Mesenchymal stem cell (in vitro differentiated cells and primary cell): Measurements from ENCODE around the gene LSM14A.
"Not testable (repeated sequence)": the region's sequence is repeated elsewhere in the genome, so short reads cannot be mapped to it uniquely, and the experiment has no call there.

Experiments
- DNase-seq: peaks from one replicate; pipeline ENCODE4 v3.0.0-alpha.2; 2013
- H2AFZ ChIP-seq: one replicate; pipeline ENCODE4 v1.6.1; 2013; ENCODE audit warnings: low read depth, mild to moderate bottlenecking, control low read depth, inconsistent platforms, low read length, moderate library complexity
- H2AK5ac ChIP-seq: 2 replicates; pipeline ENCODE4 v1.6.1; 2013; ENCODE audit warnings: low read length, moderate library complexity, mild to moderate bottlenecking, inconsistent platforms; ENCODE audit not compliant: severe bottlenecking
- H2BK120ac ChIP-seq: one replicate; pipeline ENCODE4 v1.6.1; 2013; ENCODE audit warnings: low read depth, mild to moderate bottlenecking, inconsistent platforms, low read length, moderate library complexity
- H2BK12ac ChIP-seq, 2 experiments: one replicate each; pipeline ENCODE4 v1.6.1; 2013; ENCODE audit warnings: inconsistent platforms in 2 of 2, low read length in 2 of 2, mild to moderate bottlenecking in 2 of 2, moderate library complexity in 2 of 2, control low read depth in 1 of 2
- H2BK15ac ChIP-seq: one replicate; pipeline ENCODE4 v1.6.1; 2013; ENCODE audit warnings: mild to moderate bottlenecking, low read depth, inconsistent platforms; ENCODE audit not compliant: poor library complexity, severe bottlenecking
- H2BK5ac ChIP-seq: 2 replicates; pipeline ENCODE4 v1.6.1; 2013; ENCODE audit warnings: low read depth, mild to moderate bottlenecking, low read length, control low read depth, inconsistent platforms; ENCODE audit not compliant: poor library complexity, severe bottlenecking
- H3K14ac ChIP-seq, 2 experiments: one replicate each; pipeline ENCODE4 v1.6.1; 2013; ENCODE audit warnings: inconsistent platforms in 2 of 2, low read length in 2 of 2, control low read depth in 1 of 2, mild to moderate bottlenecking in 1 of 2, moderate library complexity in 1 of 2
- H3K18ac ChIP-seq, 2 experiments: one replicate each; pipeline ENCODE4 v1.6.1; 2013; ENCODE audit warnings: inconsistent platforms in 2 of 2, low read length in 2 of 2, control low read depth in 1 of 2, low read depth in 1 of 2, mild to moderate bottlenecking in 1 of 2
- H3K23ac ChIP-seq, 2 experiments: one replicate each; pipeline ENCODE4 v1.6.1; 2013; ENCODE audit warnings: inconsistent platforms in 2 of 2, low read length in 2 of 2, mild to moderate bottlenecking in 2 of 2, moderate library complexity in 2 of 2, control low read depth in 1 of 2
- H3K27ac ChIP-seq: 2 replicates; pipeline ENCODE4 v1.5.1; 2013; ENCODE audit warnings: mild to moderate bottlenecking, moderate library complexity, low read length, control low read depth, inconsistent platforms; ENCODE audit not compliant: poor library complexity, severe bottlenecking
- H3K27me3 ChIP-seq, 2 experiments: 2 replicates each; pipeline versions ENCODE4 v1.6.1 to v1.7.0; 2013; ENCODE audit warnings: low read length in 2 of 2, mild to moderate bottlenecking in 2 of 2, moderate library complexity in 2 of 2, control low read depth in 1 of 2, inconsistent platforms in 1 of 2; ENCODE audit not compliant: control insufficient read depth in 1 of 2, insufficient read depth in 1 of 2
- H3K36me3 ChIP-seq, 2 experiments: 2 replicates each; pipeline versions ENCODE4 v1.6.1 to v1.7.0; 2013; ENCODE audit warnings: low read length in 2 of 2, control low read depth in 1 of 2, inconsistent platforms in 1 of 2, low read depth in 1 of 2, mild to moderate bottlenecking in 1 of 2; ENCODE audit not compliant: insufficient read depth in 2 of 2, control insufficient read depth in 1 of 2
- H3K4ac ChIP-seq, 2 experiments: one replicate each; pipeline ENCODE4 v1.6.1; 2013; ENCODE audit warnings: inconsistent platforms in 2 of 2, low read length in 2 of 2, mild to moderate bottlenecking in 2 of 2, moderate library complexity in 2 of 2, control low read depth in 1 of 2, low read depth in 1 of 2
- H3K4me1 ChIP-seq: 2 replicates; pipeline ENCODE4 v1.6.1; 2013; ENCODE audit warnings: low read depth, low read length, control low read depth; ENCODE audit not compliant: control insufficient read depth, insufficient read depth
- H3K4me2 ChIP-seq: 2 replicates; pipeline ENCODE4 v1.6.1; 2013; ENCODE audit warnings: low read length, mild to moderate bottlenecking, inconsistent platforms; ENCODE audit not compliant: poor library complexity, severe bottlenecking
- H3K4me3 ChIP-seq, 2 experiments: 2 replicates each; pipeline versions ENCODE4 v1.5.1 to v1.7.0; 2013; ENCODE audit warnings: low read length in 2 of 2, mild to moderate bottlenecking in 2 of 2, control low read depth in 1 of 2, low read depth in 1 of 2; ENCODE audit not compliant: insufficient read depth in 1 of 2
- H3K79me1 ChIP-seq: replicated peaks from 2 replicates; pipeline ENCODE4 v1.6.1; 2013; ENCODE audit warnings: mild to moderate bottlenecking, control low read depth, low read length, inconsistent platforms; ENCODE audit not compliant: poor library complexity, severe bottlenecking
- H3K9ac ChIP-seq: 2 replicates; pipeline ENCODE4 v1.7.0; 2013; ENCODE audit warnings: mild to moderate bottlenecking, low read length, moderate library complexity
- H3K9me3 ChIP-seq: 2 replicates; pipeline ENCODE4 v1.7.0; 2013; ENCODE audit warnings: mild to moderate bottlenecking, low read length; ENCODE audit not compliant: control insufficient read depth
- H4K8ac ChIP-seq: one replicate; pipeline ENCODE4 v1.6.1; 2013; ENCODE audit warnings: inconsistent platforms, mild to moderate bottlenecking, low read length, moderate library complexity
- H4K91ac ChIP-seq: one replicate; pipeline ENCODE4 v1.6.1; 2013; ENCODE audit warnings: mild to moderate bottlenecking, low read length, inconsistent platforms
- WGBS: methylation state at CpG from one replicate; pipeline ENCODE4 v1.1.7; 2013; ENCODE audit warnings: mixed read lengths; 5-methylcytosine and 5-hydroxymethylcytosine counted together

The LSM14A gene

DNA sequence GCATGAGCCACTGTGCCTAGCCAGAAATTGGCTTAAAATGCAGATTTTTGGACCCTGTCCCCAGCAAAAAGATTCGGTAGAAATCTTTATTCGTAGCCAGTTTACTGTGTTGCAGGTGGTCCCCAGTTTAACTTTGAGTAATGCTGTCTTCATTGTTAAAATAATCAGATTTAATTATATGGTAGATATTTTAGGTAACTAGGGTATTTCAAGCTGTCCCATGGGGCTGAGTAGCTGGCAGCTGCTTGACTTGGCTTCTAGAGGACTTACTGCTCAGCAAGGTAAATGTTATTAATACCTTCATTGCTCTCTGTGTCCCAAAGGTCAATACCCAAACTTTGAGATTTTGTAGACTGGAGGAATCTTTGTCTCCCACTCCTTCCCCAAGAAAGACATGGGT, 21.1 kb downstream of the LSM14A start:
- no peak overlapping the region for H2BK5ac ChIP-seq
- no peak overlapping the region for H3K4me2 ChIP-seq
- no peak overlapping the region for H3K4ac ChIP-seq
- H4K91ac ChIP-seq: no peak overlapping the region
- H3K27ac ChIP-seq: no peak overlapping the region
- no peak overlapping the region for H2BK12ac ChIP-seq
- no peak overlapping the region for H2AFZ ChIP-seq
- H3K9ac ChIP-seq: no peak overlapping the region
- peaks cover 20 to 41% of the 10 kb centered on the region in 2 experiments for H3K36me3 ChIP-seq
- peaks cover 4% of the 10 kb centered on the region for H3K4me1 ChIP-seq
- H3K18ac ChIP-seq: no peak overlapping the region
- no peak overlapping the region for H2AK5ac ChIP-seq
- H3K79me1 ChIP-seq: peaks cover 7% of the 10 kb centered on the region
- H4K8ac ChIP-seq: no peak overlapping the region
- no peak for DNase-seq
- no peak overlapping the region for H2BK15ac ChIP-seq
- no peaks in the 10 kb centered on the region for H3K9me3 ChIP-seq
- H2BK120ac ChIP-seq: no peak overlapping the region
- no peak overlapping the region for H3K23ac ChIP-seq
- no peak overlapping the region for H3K14ac ChIP-seq
- no peaks in the 10 kb centered on the region for H3K27me3 ChIP-seq
- no peak overlapping the region for H3K4me3 ChIP-seq
- 93% methylated on average over 2 of the region's 2 CpGs for WGBS

DNA sequence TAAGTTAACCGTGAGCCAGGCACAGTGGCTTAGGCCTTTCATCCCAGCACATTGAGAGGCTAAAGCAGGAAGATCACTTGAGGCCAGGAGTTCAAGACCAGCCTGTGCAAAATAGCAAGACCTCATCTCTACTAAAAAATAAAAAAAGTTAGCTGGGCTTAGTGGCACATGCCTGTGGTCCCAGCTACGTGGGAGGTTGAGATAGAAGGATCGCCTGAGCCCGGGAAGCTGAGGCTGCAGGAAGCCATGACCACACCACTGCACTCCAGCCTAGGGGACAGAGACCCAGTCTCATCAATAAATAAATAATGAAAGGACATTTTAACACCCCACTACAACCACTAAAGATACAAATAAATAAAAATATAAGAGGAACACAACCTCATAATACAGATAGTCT, 21.6 kb downstream of the LSM14A start:
- peaks cover 7% of the 10 kb centered on the region for H3K79me1 ChIP-seq
- H2AFZ ChIP-seq: no peak overlapping the region
- H2BK120ac ChIP-seq: no peak overlapping the region
- H3K27me3 ChIP-seq: no peaks in the 10 kb centered on the region
- H3K36me3 ChIP-seq: peaks cover 21 to 43% of the 10 kb centered on the region in 2 experiments
- no peak overlapping the region for H3K27ac ChIP-seq
- no peak overlapping the region for H3K23ac ChIP-seq
- H3K4ac ChIP-seq: no peak overlapping the region
- no peaks in the 10 kb centered on the region for H3K9me3 ChIP-seq
- no peak overlapping the region for H4K91ac ChIP-seq
- H2BK5ac ChIP-seq: no peak overlapping the region
- no peak for DNase-seq
- H2BK15ac ChIP-seq: no peak overlapping the region
- no peak overlapping the region for H4K8ac ChIP-seq
- no peak overlapping the region for H3K4me2 ChIP-seq
- no peak overlapping the region for H3K9ac ChIP-seq
- 90% methylated on average over 2 of the region's 4 CpGs for WGBS
- no peak overlapping the region for H3K18ac ChIP-seq
- no peak overlapping the region for H3K14ac ChIP-seq
- H3K4me3 ChIP-seq: no peak overlapping the region
- H2AK5ac ChIP-seq: no peak overlapping the region
- H3K4me1 ChIP-seq: peaks cover 4% of the 10 kb centered on the region
- H2BK12ac ChIP-seq: no peak overlapping the region

DNA sequence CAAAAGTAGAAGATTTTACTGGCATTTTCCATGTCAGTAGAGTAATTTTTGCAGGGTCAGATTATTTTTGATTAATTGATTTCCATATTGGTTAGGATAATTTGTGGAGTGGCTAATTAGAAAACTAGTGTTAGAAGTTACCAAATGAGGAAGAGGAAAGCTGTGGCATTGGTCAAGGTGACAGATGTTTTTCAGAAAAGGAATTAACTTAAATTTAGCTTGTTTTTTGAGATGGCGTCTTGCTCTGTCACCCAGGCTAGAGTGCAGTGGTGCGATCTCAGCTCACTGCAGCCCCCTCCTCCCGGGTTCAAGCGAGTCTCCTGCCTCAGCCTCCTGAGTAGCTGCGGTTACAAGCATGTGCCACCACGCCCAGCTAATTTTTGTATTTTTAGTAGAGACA, 28.8 kb downstream of the LSM14A start:
- DNase-seq: no peak
- Histone ChIP-seq H4K8ac (no peak overlapping the region), H3K4me3 (no peak overlapping the region), H2AK5ac (no peak overlapping the region), H3K9me3 (no peaks in the 10 kb centered on the region), H3K79me1 (peaks cover 19% of the 10 kb centered on the region), H2AFZ (no peak overlapping the region), H3K36me3 (peaks cover 37 to 69% of the 10 kb centered on the region in 2 experiments), H3K18ac (no peak overlapping the region), H4K91ac (no peak overlapping the region), H3K4me1 (peaks cover 2% of the 10 kb centered on the region), H3K4ac (no peak overlapping the region), H2BK120ac (no peak overlapping the region), H3K9ac (no peak overlapping the region), H2BK5ac (no peak overlapping the region), H3K27me3 (no peaks in the 10 kb centered on the region), H3K23ac (no peak overlapping the region), H2BK15ac (no peak overlapping the region), H3K27ac (no peak overlapping the region), H3K14ac (no peak overlapping the region), H3K4me2 (no peak overlapping the region), H2BK12ac (no peak overlapping the region)
- WGBS: 91% methylated on average over 5 of the region's 6 CpGs

DNA sequence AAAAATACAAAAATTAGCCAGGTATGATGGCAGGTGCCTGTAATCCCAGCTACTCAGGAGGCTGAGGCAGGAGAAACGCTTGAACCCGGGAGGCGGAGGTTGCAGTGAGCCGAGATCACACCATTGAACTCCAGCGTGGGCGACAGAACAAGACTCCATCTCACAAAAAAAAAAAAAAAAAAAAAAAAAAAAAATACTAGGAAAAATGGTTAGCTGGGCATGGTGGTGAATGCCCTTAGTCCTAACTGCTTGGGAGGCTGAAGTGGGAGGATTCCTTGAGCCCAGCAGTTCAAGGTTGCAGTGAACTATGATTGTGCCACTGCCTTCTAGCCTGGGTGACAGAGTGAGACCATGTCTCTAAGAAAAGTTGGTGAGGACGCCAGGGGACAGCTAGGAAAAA, 33.0 kb downstream of the LSM14A start:
- H4K8ac ChIP-seq, H3K27ac ChIP-seq, H4K91ac ChIP-seq, H3K14ac ChIP-seq, H3K23ac ChIP-seq, H3K9ac ChIP-seq, H2AFZ ChIP-seq, H2BK120ac ChIP-seq, H3K4me2 ChIP-seq, H3K4me1 ChIP-seq, H2BK15ac ChIP-seq, H2AK5ac ChIP-seq, H2BK12ac ChIP-seq, DNase-seq, H2BK5ac ChIP-seq, H3K4me3 ChIP-seq, H3K27me3 ChIP-seq, H3K9me3 ChIP-seq, H3K4ac ChIP-seq, H3K18ac ChIP-seq: not testable (repeated sequence)
- WGBS: 97% methylated on average over 1 of the region's 7 CpGs
- peaks cover 32 to 64% of the 10 kb centered on the region in 2 experiments for H3K36me3 ChIP-seq
- H3K79me1 ChIP-seq: peaks cover 19% of the 10 kb centered on the region
